ENCODE data around the gene IRF5.

The IRF5 gene

DNA sequence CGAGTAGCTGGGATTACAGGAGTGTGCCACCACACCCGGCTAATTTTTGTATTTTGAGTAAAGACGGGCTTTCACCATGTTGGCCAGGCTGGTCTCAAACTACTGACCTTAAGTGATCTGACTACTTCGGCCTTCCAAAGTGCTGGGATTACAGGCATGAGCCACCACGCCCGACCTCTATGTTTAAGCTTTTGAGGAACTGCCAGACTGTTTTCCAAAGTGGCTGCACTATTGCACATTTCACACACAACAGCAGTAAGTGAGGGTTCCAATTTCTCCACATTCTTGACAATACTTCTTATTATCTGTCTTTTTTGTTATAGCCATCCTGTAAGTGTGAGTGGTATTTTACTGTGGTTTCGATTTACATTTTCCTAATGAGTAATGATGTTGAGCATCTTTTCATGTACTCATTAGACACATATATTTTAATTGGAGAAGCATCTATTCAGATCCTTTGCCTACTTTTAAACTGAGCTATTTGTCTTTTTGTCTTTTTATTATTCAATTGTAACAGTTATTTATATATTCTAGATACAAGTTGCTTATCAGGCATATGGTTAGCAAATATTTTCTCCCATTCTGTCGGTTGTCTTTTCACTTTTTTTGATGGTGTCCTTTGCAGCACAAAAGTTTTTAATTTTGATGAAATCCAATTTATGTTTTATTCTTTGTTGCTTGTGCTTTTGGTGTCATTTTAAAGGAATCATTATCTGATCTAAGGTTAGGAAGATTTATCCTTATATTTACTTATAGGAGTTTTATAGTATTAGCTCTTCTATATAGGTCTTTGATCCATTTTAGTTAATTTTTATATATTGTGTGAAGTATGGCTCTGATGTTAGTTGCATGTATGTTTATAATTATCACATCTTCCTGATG lies 12.8 kb upstream of the IRF5 start:
- TF ChIP-seq, protein P1, sequence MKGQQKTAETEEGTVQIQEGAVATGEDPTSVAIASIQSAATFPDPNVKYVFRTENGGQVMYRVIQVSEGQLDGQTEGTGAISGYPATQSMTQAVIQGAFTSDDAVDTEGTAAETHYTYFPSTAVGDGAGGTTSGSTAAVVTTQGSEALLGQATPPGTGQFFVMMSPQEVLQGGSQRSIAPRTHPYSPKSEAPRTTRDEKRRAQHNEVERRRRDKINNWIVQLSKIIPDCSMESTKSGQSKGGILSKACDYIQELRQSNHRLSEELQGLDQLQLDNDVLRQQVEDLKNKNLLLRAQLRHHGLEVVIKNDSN (IDR thresholded peaks at IDR 0.05) = no peak
- no peak for TF ChIP-seq NFIC (IDR thresholded peaks at IDR 0.05)
- TF ChIP-seq EP300 (IDR thresholded peaks at IDR 0.05; ENCODE audit: borderline replicate concordance) = no peak

DNA sequence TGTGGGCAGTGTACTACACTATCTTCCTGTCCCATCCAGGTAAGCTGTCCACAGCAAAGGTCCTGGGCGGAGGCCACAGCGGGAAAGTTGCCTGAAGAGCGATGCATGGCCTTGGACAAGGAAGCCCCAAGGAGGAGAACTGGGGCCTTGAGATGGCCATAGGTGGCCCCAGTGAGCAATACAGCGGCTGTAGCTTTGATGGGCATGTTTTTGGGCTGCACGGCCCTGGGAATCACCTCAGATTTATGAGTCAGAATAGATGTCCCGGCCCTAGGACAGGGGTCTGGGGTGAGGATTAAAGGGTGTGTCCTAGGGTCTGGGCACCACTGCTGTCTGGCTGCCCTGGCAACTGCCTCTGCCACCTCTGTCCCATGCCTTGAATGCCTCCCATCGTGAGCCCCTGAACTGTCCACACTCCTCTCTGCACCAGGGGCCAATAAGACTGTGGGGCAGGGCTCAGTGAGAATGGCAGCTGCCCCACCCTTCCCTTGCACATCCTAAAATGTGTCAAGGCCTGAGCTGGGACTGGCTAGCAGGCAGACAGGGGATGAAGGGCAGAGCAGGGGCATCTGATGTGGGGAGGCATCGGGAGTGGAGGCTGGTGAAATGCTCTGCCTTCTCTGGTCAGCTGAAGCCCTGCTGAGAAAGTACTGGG lies 9.4 kb upstream of the IRF5 start:
- TF ChIP-seq, protein P2, sequence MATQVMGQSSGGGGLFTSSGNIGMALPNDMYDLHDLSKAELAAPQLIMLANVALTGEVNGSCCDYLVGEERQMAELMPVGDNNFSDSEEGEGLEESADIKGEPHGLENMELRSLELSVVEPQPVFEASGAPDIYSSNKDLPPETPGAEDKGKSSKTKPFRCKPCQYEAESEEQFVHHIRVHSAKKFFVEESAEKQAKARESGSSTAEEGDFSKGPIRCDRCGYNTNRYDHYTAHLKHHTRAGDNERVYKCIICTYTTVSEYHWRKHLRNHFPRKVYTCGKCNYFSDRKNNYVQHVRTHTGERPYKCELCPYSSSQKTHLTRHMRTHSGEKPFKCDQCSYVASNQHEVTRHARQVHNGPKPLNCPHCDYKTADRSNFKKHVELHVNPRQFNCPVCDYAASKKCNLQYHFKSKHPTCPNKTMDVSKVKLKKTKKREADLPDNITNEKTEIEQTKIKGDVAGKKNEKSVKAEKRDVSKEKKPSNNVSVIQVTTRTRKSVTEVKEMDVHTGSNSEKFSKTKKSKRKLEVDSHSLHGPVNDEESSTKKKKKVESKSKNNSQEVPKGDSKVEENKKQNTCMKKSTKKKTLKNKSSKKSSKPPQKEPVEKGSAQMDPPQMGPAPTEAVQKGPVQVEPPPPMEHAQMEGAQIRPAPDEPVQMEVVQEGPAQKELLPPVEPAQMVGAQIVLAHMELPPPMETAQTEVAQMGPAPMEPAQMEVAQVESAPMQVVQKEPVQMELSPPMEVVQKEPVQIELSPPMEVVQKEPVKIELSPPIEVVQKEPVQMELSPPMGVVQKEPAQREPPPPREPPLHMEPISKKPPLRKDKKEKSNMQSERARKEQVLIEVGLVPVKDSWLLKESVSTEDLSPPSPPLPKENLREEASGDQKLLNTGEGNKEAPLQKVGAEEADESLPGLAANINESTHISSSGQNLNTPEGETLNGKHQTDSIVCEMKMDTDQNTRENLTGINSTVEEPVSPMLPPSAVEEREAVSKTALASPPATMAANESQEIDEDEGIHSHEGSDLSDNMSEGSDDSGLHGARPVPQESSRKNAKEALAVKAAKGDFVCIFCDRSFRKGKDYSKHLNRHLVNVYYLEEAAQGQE (IDR thresholded peaks at IDR 0.05; ENCODE audit: low read depth) = no peak
- no peak for TF ChIP-seq CREB1 (IDR thresholded peaks at IDR 0.05; ENCODE audit: low read depth)
- no peak for TF ChIP-seq RAD21 (IDR thresholded peaks at IDR 0.05; ENCODE audit: low read depth)
- no peak for TF ChIP-seq TAF1 (IDR thresholded peaks at IDR 0.05; ENCODE audit: low read depth)
- TF ChIP-seq EP300 (IDR thresholded peaks at IDR 0.05; ENCODE audit: borderline replicate concordance) = no peak

DNA sequence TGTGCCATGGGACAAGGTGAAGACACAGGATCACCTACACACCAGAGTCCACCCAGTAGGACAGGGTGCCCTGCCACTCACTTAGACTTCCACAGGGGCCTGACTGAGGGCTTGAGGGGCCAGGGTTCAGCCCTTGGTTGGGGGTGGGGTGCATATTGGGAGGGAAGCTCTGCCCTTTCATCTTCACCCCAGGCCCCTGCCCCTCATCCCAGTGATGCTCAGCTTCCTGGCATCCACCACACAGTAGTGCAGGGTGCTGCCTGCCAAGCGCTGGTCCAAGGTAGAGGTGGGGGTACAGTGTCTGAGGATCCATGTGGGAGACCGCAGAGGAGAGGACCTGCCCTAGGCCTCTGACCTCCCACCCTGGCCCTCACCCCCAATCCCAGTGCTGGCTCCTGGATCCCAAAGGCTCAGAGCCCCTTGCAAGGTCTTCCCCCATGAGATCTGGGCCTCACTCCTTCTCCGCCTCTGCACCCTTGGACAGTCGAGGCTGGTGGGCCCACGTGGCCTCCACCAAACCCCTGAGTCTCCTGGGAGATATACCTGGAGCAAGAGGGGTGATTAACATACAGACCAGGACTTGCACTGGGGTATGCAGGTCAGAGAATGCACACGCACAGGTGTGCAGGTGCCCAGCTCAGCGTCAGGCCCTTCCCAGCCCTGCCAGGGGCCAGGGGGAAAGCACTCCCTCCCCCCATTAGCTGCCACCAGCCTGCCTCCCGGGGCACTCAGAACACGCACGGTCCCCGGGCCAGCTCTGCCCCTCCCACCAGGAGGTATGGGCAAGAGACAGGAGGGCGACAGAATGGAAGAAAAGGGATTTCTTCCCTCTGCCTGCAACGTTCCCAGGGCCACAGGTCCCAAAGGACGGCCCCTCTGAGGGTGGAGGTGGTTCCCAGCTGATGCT lies 8.6 kb upstream of the IRF5 start:
- TF ChIP-seq ZBTB7A (IDR thresholded peaks at IDR 0.05; ENCODE audit: low read depth) = no peak
- no peak for TF ChIP-seq TEAD4 (IDR thresholded peaks at IDR 0.05)
- no peak for TF ChIP-seq NFIC (IDR thresholded peaks at IDR 0.05)
- TF ChIP-seq EP300 (IDR thresholded peaks at IDR 0.05; ENCODE audit: borderline replicate concordance) = no peak

DNA sequence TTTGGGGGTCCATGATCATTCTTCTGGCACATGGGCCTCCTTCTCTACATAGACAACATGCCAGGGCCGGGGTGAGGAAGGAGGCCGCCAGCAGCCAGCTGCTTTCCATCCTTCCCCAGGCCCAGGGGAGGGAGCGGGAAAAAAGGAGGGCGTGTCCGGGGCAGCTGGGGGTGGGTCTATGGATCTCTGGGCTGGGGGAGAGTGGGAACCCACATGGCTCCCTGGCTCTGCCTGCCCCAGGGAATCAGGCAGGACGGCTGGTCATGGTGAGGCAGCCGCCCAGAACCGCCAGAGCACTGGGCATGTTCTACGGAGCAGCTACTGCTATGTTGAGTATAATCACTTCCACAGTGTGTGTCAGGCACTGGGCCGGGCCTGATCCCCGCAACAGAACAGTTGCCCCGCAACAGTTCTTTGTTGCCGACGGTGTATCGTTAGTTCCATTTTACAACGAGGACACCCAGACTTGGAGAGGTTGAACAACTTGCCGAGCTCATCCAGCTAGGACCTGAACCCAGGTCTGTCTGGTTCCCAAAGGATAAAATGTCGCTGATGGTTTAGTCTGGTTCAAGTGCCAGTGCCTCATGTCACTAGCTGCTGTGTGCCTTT lies 6.4 kb upstream of the IRF5 start:
- TF ChIP-seq NFIC (IDR thresholded peaks at IDR 0.05) = no peak
- no peak for TF ChIP-seq EGR1 (IDR thresholded peaks at IDR 0.05)
- TF ChIP-seq TAF1 (IDR thresholded peaks at IDR 0.05; ENCODE audit: low read depth) = no peak
- no peak for TF ChIP-seq TEAD4 (IDR thresholded peaks at IDR 0.05)
- TF ChIP-seq FOXM1 (IDR thresholded peaks at IDR 0.05; ENCODE audit: borderline replicate concordance, low read depth) = no peak
- TF ChIP-seq TCF12 (IDR thresholded peaks at IDR 0.05; ENCODE audit: low read depth) = no peak
- TF ChIP-seq YY1 (IDR thresholded peaks at IDR 0.05; ENCODE audit: low read depth) = no peak
- TF ChIP-seq ZBTB7A (IDR thresholded peaks at IDR 0.05; ENCODE audit: low read depth) = no peak
- no peak for TF ChIP-seq CREB1 (IDR thresholded peaks at IDR 0.05; ENCODE audit: low read depth)
- TF ChIP-seq, protein P1 (IDR thresholded peaks at IDR 0.05) = no peak
- TF ChIP-seq, protein P3, sequence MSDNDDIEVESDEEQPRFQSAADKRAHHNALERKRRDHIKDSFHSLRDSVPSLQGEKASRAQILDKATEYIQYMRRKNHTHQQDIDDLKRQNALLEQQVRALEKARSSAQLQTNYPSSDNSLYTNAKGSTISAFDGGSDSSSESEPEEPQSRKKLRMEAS (IDR thresholded peaks at IDR 0.05) = no peak
- TF ChIP-seq EP300 (IDR thresholded peaks at IDR 0.05; ENCODE audit: borderline replicate concordance) = no peak
- no peak for TF ChIP-seq RAD21 (IDR thresholded peaks at IDR 0.05; ENCODE audit: low read depth)
- no peak for TF ChIP-seq CEBPB (IDR thresholded peaks at IDR 0.05)
- TF ChIP-seq, protein P2 (IDR thresholded peaks at IDR 0.05; ENCODE audit: low read depth) = no peak

DNA sequence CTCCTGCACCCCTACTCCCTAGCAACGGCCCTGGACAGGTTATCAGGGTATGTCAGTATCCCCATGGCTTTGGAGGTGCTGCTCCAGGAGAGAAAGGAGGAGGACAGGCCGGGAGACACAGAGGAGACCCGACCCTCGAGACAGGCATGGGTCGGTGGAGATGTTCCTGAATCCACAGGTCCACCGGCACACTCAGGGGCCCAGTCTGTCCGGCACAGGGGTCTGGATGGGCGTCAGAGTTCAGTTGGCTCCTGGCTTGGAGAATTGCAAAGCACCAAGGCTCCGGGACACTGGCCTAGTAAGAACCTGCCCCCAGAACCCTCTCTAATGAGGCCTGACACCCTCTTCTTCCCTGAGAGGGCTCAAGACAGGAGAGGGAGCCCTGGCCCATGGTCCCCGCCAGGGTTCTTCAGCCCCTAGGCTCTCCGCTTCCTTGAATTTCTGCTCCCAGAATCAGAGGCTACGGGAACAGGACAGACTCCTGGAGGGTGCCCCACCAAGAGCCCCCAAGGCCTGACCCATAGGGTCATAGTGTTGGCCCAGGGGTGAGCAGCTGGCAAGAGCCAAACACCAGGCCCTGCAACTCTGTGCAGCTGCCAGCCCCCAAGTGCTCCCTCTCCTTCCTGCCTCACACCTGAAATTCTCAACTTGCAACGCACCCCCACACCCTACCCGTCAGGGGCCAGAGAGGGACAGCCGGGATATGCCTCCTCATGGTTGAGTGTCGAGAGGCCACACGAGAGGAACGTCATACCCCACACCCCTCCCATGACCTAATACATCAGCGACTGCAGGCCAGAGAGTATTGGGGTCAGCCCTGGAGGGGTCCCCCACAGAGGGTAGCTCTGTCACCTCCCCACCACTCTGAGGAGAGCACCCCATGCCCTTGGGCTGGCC lies 5.5 kb upstream of the IRF5 start:
- TF ChIP-seq EP300 (IDR thresholded peaks at IDR 0.05; ENCODE audit: borderline replicate concordance) (no peak), ZBTB7A (IDR thresholded peaks at IDR 0.05; ENCODE audit: low read depth) (no peak), TAF1 (IDR thresholded peaks at IDR 0.05; ENCODE audit: low read depth) (no peak), FOXM1 (IDR thresholded peaks at IDR 0.05; ENCODE audit: borderline replicate concordance, low read depth) (no peak), NFIC (IDR thresholded peaks at IDR 0.05) (no peak), YY1 (IDR thresholded peaks at IDR 0.05; ENCODE audit: low read depth) (no peak), TCF12 (IDR thresholded peaks at IDR 0.05; ENCODE audit: low read depth) (no peak), CREB1 (IDR thresholded peaks at IDR 0.05; ENCODE audit: low read depth) (no peak), CEBPB (IDR thresholded peaks at IDR 0.05) (no peak)
- TF ChIP-seq, protein P2 (IDR thresholded peaks at IDR 0.05; ENCODE audit: low read depth) = no peak
- TF ChIP-seq, protein P1 (IDR thresholded peaks at IDR 0.05) = no peak
- TF ChIP-seq, protein P3 (IDR thresholded peaks at IDR 0.05) = no peak
